ENCODE results near the gene STXBP4. TPM values are rescaled to one million over a fixed set of nuclear protein-coding genes. Genes with fewer than 3 reads are reported as not detected.

The STXBP4 gene
- total RNA-seq, 1 donor from 2014 or later: 4.9 TPM

GRCh38 chr17:55062921-55063320 is 94.4 kb downstream of the STXBP4 start:
- H3K27me3 ChIP-seq: no peaks in the 10 kb centered on the region
- no peak overlapping the region for H3K27ac ChIP-seq
- intact Hi-C loops (cut with DNase I): no loop called here
- H3K9me3 ChIP-seq: no peaks in the 10 kb centered on the region
- TF ChIP-seq CTCF (IDR thresholded peaks at IDR 0.05): no peak
- no peak for DNase-seq (ENCODE audit: low spot score in 2 of 2)
- no peaks in the 10 kb centered on the region for H3K36me3 ChIP-seq
- no peaks in the 10 kb centered on the region for H3K4me1 ChIP-seq
- no peak overlapping the region for H3K4me3 ChIP-seq

GRCh38 chr17:55063885-55064874 is 95.6 kb downstream of the STXBP4 start:
- H3K27ac ChIP-seq: no peak overlapping the region
- no peak overlapping the region for H3K4me3 ChIP-seq
- H3K27me3 ChIP-seq: no peaks in the 10 kb centered on the region
- H3K36me3 ChIP-seq: no peaks in the 10 kb centered on the region
- intact Hi-C loops (cut with DNase I): no loop called here
- TF ChIP-seq CTCF (IDR thresholded peaks at IDR 0.05): no peak
- no peaks in the 10 kb centered on the region for H3K4me1 ChIP-seq
- H3K9me3 ChIP-seq: no peaks in the 10 kb centered on the region
- DNase-seq (ENCODE audit: low spot score in 2 of 2): no peak

- H3K36me3 ChIP-seq: no peaks in the 10 kb centered on the region
- intact Hi-C loops (cut with DNase I): no loop called here
- H3K27me3 ChIP-seq: no peaks in the 10 kb centered on the region
- TF ChIP-seq CTCF (IDR thresholded peaks at IDR 0.05): no peak
- no peaks in the 10 kb centered on the region for H3K9me3 ChIP-seq
- H3K4me1 ChIP-seq: no peaks in the 10 kb centered on the region
- no peak for DNase-seq (ENCODE audit: low spot score in 2 of 2)
- H3K27ac ChIP-seq: no peak overlapping the region
- H3K4me3 ChIP-seq: no peak overlapping the region
These were observed 99.3 kb downstream of the STXBP4 start for GRCh38 chr17:55067697-55068439.

- Histone ChIP-seq H3K36me3 (no peaks in the 10 kb centered on the region), H3K4me1 (no peaks in the 10 kb centered on the region), H3K4me3 (no peak overlapping the region), H3K9me3 (no peaks in the 10 kb centered on the region), H3K27me3 (no peaks in the 10 kb centered on the region), H3K27ac (no peak overlapping the region)
- intact Hi-C loops (cut with DNase I): no loop called here
- no peak for TF ChIP-seq CTCF (IDR thresholded peaks at IDR 0.05)
- no peak for DNase-seq (ENCODE audit: low spot score in 2 of 2)
These were observed 100.6 kb downstream of the STXBP4 start for GRCh38 chr17:55068862-55069811.

- Histone ChIP-seq H3K36me3 (no peaks in the 10 kb centered on the region), H3K4me3 (no peak overlapping the region), H3K4me1 (no peaks in the 10 kb centered on the region), H3K27ac (no peak overlapping the region), H3K27me3 (no peaks in the 10 kb centered on the region), H3K9me3 (no peaks in the 10 kb centered on the region)
- TF ChIP-seq CTCF (IDR thresholded peaks at IDR 0.05): no peak
- DNase-seq (ENCODE audit: low spot score in 2 of 2): no peak
- intact Hi-C loops (cut with DNase I): no loop called here
These were observed 101.5 kb downstream of the STXBP4 start for GRCh38 chr17:55069983-55070529.

Measured in ascending aorta (tissue), 2 donors.